Activated B cell treated with CpG ODN at 0.5 μM for 24 hours (primary cell): ENCODE data around the gene CLVS2. TPM values are rescaled to one million over a fixed set of nuclear protein-coding genes. Genes with fewer than 3 reads are reported as not detected.

Experiments
- ATAC-seq: fragments of 200-7000 bp; cut with Tn5 transposase; one replicate; pipeline ENCODE4 v1.10.0; 2021; ENCODE audit warnings: low read depth, mild to moderate bottlenecking, moderate library complexity
- CTCF ChIA-PET: fragments of 350-600 bp; sonication (Branson Sonifier 250); formaldehyde crosslinking; loops from one replicate; lab custom pipeline; 2021; ENCODE audit warnings: antibody characterized with exemption; lab: Charles Lee
- POLR2A ChIA-PET: fragments of 350-600 bp; sonication (Branson Sonifier 250); formaldehyde crosslinking; loops from one replicate; lab custom pipeline; 2021; ENCODE audit warnings: antibody characterized with exemption; lab: Charles Lee
- DNase-seq: peaks from one replicate; pipeline ENCODE4 v3.0.0; 2022
- H3K27ac Mint-ChIP-seq: one replicate; pipeline ENCODE4 v1.8.0; 2020; ENCODE audit warnings: mixed read lengths
- H3K27me3 Mint-ChIP-seq: one replicate; pipeline ENCODE4 v1.8.0; 2021; ENCODE audit warnings: mixed read lengths
- H3K36me3 Mint-ChIP-seq: one replicate; pipeline ENCODE4 v1.8.0; 2021; ENCODE audit warnings: low read depth, mixed read lengths
- H3K4me1 Mint-ChIP-seq: one replicate; pipeline ENCODE4 v1.8.0; 2021; ENCODE audit warnings: mixed read lengths
- H3K4me3 Mint-ChIP-seq: one replicate; pipeline ENCODE4 v1.8.0; 2020; ENCODE audit warnings: mild to moderate bottlenecking, mixed read lengths
- H3K9me3 Mint-ChIP-seq: one replicate; pipeline ENCODE4 v1.8.0; 2020; ENCODE audit warnings: mixed read lengths
- CTCF ChIP-seq: fragments of 200-600 bp; IDR thresholded peaks from one replicate; pipeline ENCODE4 v1.8.0; 2022; ENCODE audit warnings: antibody characterized with exemption, mild to moderate bottlenecking
- intact Hi-C: fragments of 100-400 bp; cut with micrococcal nuclease; formaldehyde crosslinking; loops from one replicate; pipeline ENCODE4 v1.15.1; 2024
- total RNA-seq: library from RNA; stranded (reverse); gene quantifications from 2 replicates; pipeline ENCODE4 v1.2.3, GENCODE V29; 2022

Gene CLVS2
- total RNA-seq, 1 donor from 2014 or later = not detected

GRCh38 chr6:122997541-122998150 lies 1.6 kb downstream of the CLVS2 start:
- H3K9me3 Mint-ChIP-seq = no peaks in the 10 kb centered on the region
- no peak overlapping the region for H3K27ac Mint-ChIP-seq
- no peaks in the 10 kb centered on the region for H3K36me3 Mint-ChIP-seq
- DNase-seq = no peak
- CTCF ChIA-PET = no interaction called here
- H3K4me3 Mint-ChIP-seq = no peak overlapping the region
- H3K4me1 Mint-ChIP-seq = peaks cover 5% of the 10 kb centered on the region
- H3K27me3 Mint-ChIP-seq = peaks cover 39% of the 10 kb centered on the region
- no peak for TF ChIP-seq CTCF
- intact Hi-C loops = no loop called here
- POLR2A ChIA-PET = no interaction called here
- ATAC-seq = no peak

- Mint-ChIP-seq H3K27me3 (peaks cover 39% of the 10 kb centered on the region), H3K27ac (no peak overlapping the region), H3K4me1 (peaks cover 5% of the 10 kb centered on the region), H3K36me3 (no peaks in the 10 kb centered on the region), H3K9me3 (no peaks in the 10 kb centered on the region), H3K4me3 (no peak overlapping the region)
- no peak for DNase-seq
- ATAC-seq = no peak
- no peak for TF ChIP-seq CTCF
- ChIA-PET CTCF (no interaction called here), POLR2A (no interaction called here)
- intact Hi-C loops = no loop called here
Observed at GRCh38 chr6:122998403-122998975, 2.5 kb downstream of the CLVS2 start.

- ATAC-seq = no peak
- TF ChIP-seq CTCF = no peak
- peaks cover 5% of the 10 kb centered on the region for H3K4me1 Mint-ChIP-seq
- ChIA-PET POLR2A (no interaction called here), CTCF (no interaction called here)
- H3K4me3 Mint-ChIP-seq = no peak overlapping the region
- intact Hi-C loops = no loop called here
- no peaks in the 10 kb centered on the region for H3K9me3 Mint-ChIP-seq
- H3K36me3 Mint-ChIP-seq = no peaks in the 10 kb centered on the region
- no peak for DNase-seq
- peaks cover 30% of the 10 kb centered on the region for H3K27me3 Mint-ChIP-seq
- H3K27ac Mint-ChIP-seq = no peak overlapping the region
Observed at GRCh38 chr6:123000244-123000770, 4.3 kb downstream of the CLVS2 start.

- Mint-ChIP-seq H3K27me3 (peaks cover 22% of the 10 kb centered on the region), H3K4me1 (no peaks in the 10 kb centered on the region), H3K4me3 (no peak overlapping the region), H3K27ac (no peak overlapping the region), H3K9me3 (no peaks in the 10 kb centered on the region), H3K36me3 (no peaks in the 10 kb centered on the region)
- no peak for TF ChIP-seq CTCF
- DNase-seq (no peak), ATAC-seq (no peak)
- CTCF ChIA-PET = no interaction called here
- intact Hi-C loops = no loop called here
- POLR2A ChIA-PET = no interaction called here
Observed at GRCh38 chr6:123001540-123001939, 5.5 kb downstream of the CLVS2 start.

GRCh38 chr6:123007885-123008284 lies 11.8 kb downstream of the CLVS2 start:
- CTCF ChIA-PET = no interaction called here
- H3K4me3 Mint-ChIP-seq = no peak overlapping the region

More at GRCh38 chr6:123007885-123008284, 11.8 kb downstream of the CLVS2 start:
- POLR2A ChIA-PET = no interaction called here
- Mint-ChIP-seq H3K9me3 (no peaks in the 10 kb centered on the region), H3K4me1 (no peaks in the 10 kb centered on the region), H3K36me3 (no peaks in the 10 kb centered on the region), H3K27me3 (no peaks in the 10 kb centered on the region), H3K27ac (no peak overlapping the region)
- no peak for DNase-seq
- TF ChIP-seq CTCF = no peak
- intact Hi-C loops = no loop called here
- no peak for ATAC-seq
